Omental fat pad (tissue), 4 donors: ENCODE results near the gene CHST7. TPM values are rescaled to one million over a fixed set of nuclear protein-coding genes. Genes with fewer than 3 reads are reported as not detected.

Experiments used
- ATAC-seq: fragments of 150-250 bp; one replicate; pipeline ENCODE4 v1.9.1; 2016; ENCODE audit warnings: mild to moderate bottlenecking, moderate library complexity; ENCODE audit not compliant: low FRiP score
- DNase-seq: peaks from one replicate; pipeline ENCODE4 v3.0.0-alpha.2; 2019; ENCODE audit warnings: low spot score
- CTCF ChIP-seq, 3 donors: fragments of 450-650 bp; IDR thresholded peaks; one replicate each; pipeline ENCODE4 v1.5.1; 2016 to 2017; ENCODE audit warnings: antibody characterized with exemption in 3 of 3, mild to moderate bottlenecking in 3 of 3, moderate library complexity in 2 of 3
- total RNA-seq, 4 donors: library from RNA; depleted of rRNA; stranded (reverse); fragments of >200 nt; gene quantifications; one replicate each; pipeline ENCODE4 v1.1.0, GENCODE V29; 2016

Gene CHST7
- total RNA-seq, 4 donors from 2014 or later, result 12.5 to 48.7 (median 24.0) TPM

GRCh38 chrX:46595084-46595483 is 21.5 kb downstream of the CHST7 start:
- no peak for TF ChIP-seq CTCF (IDR thresholded peaks at IDR 0.05)
- no peak for ATAC-seq
- no peak for DNase-seq

GRCh38 chrX:46597208-46597607 is 23.6 kb downstream of the CHST7 start:
- no peak for TF ChIP-seq CTCF (IDR thresholded peaks at IDR 0.05)
- DNase-seq (no peak), ATAC-seq (no peak)

GRCh38 chrX:46597771-46598170 is 24.2 kb downstream of the CHST7 start:
- no peak for TF ChIP-seq CTCF (IDR thresholded peaks at IDR 0.05)
- ATAC-seq (no peak), DNase-seq (no peak)

- no peak for DNase-seq
- TF ChIP-seq CTCF (IDR thresholded peaks at IDR 0.05), result no peak
- no peak for ATAC-seq
Measured at GRCh38 chrX:46599051-46599560, 25.5 kb downstream of the CHST7 start.

- ATAC-seq (no peak), DNase-seq (no peak)
Measured at GRCh38 chrX:46601283-46601682, 27.7 kb downstream of the CHST7 start.

GRCh38 chrX:46602468-46603102 is 29.0 kb downstream of the CHST7 start:
- ATAC-seq (no peak), DNase-seq (no peak)
- TF ChIP-seq CTCF (IDR thresholded peaks at IDR 0.05), result no peak

More at GRCh38 chrX:46601283-46601682, 27.7 kb downstream of the CHST7 start:
- no peak for TF ChIP-seq CTCF (IDR thresholded peaks at IDR 0.05)

GRCh38 chrX:46607916-46608315 is 34.4 kb downstream of the CHST7 start:
- ATAC-seq (no peak), DNase-seq (no peak)
- no peak for TF ChIP-seq CTCF (IDR thresholded peaks at IDR 0.05)
